Type B pancreatic cell (in vitro differentiated cells): Measurements from ENCODE around the gene BAG3. TPM values are rescaled to one million over a fixed set of nuclear protein-coding genes. Genes with fewer than 3 reads are reported as not detected.
"Not testable (repeated sequence)": the region's sequence is repeated elsewhere in the genome, so short reads cannot be mapped to it uniquely, and the experiment has no call there.

Experiments
- DNase-seq: peaks from one replicate; pipeline ENCODE4 v3.0.0; 2021; ENCODE audit warnings: mixed read lengths; ENCODE audit not compliant: unreplicated experiment; ENCODE audit errors: extremely low spot score
- H3K27ac Mint-ChIP-seq: 2 replicates; pipeline ENCODE4 v1.8.0; 2021; ENCODE audit warnings: mild to moderate bottlenecking, mixed read lengths
- H3K27me3 Mint-ChIP-seq: 2 replicates; pipeline ENCODE4 v1.8.0; 2021; ENCODE audit warnings: mixed read lengths
- H3K36me3 Mint-ChIP-seq: 2 replicates; pipeline ENCODE4 v1.8.0; 2021; ENCODE audit warnings: mixed read lengths
- H3K4me1 Mint-ChIP-seq: one replicate; pipeline ENCODE4 v1.8.0; 2021; ENCODE audit warnings: mixed read lengths; ENCODE audit not compliant: unreplicated experiment
- H3K4me3 Mint-ChIP-seq: 2 replicates; pipeline ENCODE4 v1.8.0; 2021; ENCODE audit warnings: mild to moderate bottlenecking, mixed read lengths
- H3K9me3 Mint-ChIP-seq: 2 replicates; pipeline ENCODE4 v1.8.0; 2021; ENCODE audit warnings: mixed read lengths
- total RNA-seq: library from RNA; stranded (reverse); gene quantifications from 2 replicates; pipeline ENCODE4 v1.2.1, GENCODE V29; 2021; ENCODE audit warnings: low replicate concordance
- TF ChIP-seq, protein P1 (sequence below): fragments of 200-600 bp; sonication (generic); conservative IDR thresholded peaks from 2 replicates; pipeline ENCODE4 v1.5.0; 2021; ENCODE audit warnings: antibody characterized with exemption, mild to moderate bottlenecking

BAG3 gene
- total RNA-seq, 1 donor from 2014 or later: 24.9 TPM

DNA sequence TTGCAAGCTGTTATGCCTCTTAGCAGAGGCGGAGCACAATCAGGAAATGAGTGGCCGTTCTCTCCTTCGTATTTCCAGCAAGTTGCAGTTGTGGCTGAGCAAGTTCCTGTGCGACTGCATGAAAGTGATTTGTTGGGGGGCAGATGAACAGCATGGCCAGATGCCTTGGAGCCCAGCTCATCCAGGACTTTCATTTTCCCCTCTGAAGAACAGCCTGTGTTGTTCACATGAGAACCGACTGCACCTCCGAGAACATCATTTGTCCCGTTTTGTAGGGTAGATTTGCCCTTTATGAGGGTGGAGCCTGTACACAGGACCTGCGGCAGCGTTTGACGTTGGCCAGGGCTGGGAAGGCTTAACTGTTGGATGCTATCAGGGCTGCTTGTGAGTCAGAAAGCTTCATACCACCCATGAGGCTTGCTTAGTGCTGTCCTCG lies 4.4 kb downstream of the BAG3 start:
- no peaks in the 10 kb centered on the region for H3K27me3 Mint-ChIP-seq
- H3K27ac Mint-ChIP-seq: peak overlapping the region; percentile 70
- peaks cover 41% of the 10 kb centered on the region for H3K4me1 Mint-ChIP-seq
- H3K4me3 Mint-ChIP-seq: peak overlapping the region; percentile 74
- H3K9me3 Mint-ChIP-seq: no peaks in the 10 kb centered on the region
- peaks cover 3% of the 10 kb centered on the region for H3K36me3 Mint-ChIP-seq
- DNase-seq: no peak
- TF ChIP-seq, protein P1, sequence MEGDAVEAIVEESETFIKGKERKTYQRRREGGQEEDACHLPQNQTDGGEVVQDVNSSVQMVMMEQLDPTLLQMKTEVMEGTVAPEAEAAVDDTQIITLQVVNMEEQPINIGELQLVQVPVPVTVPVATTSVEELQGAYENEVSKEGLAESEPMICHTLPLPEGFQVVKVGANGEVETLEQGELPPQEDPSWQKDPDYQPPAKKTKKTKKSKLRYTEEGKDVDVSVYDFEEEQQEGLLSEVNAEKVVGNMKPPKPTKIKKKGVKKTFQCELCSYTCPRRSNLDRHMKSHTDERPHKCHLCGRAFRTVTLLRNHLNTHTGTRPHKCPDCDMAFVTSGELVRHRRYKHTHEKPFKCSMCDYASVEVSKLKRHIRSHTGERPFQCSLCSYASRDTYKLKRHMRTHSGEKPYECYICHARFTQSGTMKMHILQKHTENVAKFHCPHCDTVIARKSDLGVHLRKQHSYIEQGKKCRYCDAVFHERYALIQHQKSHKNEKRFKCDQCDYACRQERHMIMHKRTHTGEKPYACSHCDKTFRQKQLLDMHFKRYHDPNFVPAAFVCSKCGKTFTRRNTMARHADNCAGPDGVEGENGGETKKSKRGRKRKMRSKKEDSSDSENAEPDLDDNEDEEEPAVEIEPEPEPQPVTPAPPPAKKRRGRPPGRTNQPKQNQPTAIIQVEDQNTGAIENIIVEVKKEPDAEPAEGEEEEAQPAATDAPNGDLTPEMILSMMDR: no peak

DNA sequence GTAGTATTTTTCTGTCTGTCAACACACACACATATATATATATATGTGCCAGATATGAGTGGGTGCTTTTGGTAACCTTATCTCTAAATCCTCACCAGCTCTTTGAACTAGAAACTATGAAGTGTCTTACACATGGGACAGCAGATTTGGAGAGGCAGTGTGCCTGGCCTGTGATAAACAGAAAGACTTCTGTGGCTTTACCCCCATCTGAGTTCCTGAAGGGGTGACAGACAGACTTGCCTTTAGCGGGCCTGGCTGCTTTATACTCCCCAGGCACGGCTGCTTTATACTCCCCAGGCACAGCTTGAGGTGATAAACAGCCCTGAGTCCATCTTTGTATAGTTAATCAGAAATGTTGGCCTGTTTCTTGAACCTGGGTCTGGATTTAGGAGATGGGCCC lies 5.6 kb downstream of the BAG3 start:
- TF ChIP-seq, protein P1: no peak
- Mint-ChIP-seq H3K9me3 (no peaks in the 10 kb centered on the region), H3K4me3 (no peak overlapping the region), H3K27me3 (no peaks in the 10 kb centered on the region), H3K4me1 (peaks cover 40% of the 10 kb centered on the region), H3K27ac (no peak overlapping the region), H3K36me3 (peaks cover 3% of the 10 kb centered on the region)
- DNase-seq: no peak

DNA sequence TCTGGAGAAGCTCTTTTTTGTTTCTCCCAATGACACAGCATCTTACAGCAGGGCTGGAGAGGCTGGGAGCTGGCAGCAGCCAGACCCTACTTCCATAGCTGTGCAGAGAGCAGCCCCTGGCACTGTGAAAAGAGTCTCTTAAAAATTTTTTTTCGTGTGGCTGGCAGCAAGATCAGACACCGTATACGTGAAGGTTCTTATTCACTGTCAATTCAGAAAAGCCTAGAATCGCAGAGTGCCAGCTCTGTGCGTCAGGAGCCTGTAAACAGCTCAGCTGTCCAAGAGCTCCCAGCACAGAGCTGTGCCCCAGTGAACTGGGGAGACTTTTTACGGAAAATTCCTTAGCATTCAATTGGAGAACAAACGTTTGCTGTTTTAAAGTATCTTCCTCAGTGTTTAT lies 6.5 kb downstream of the BAG3 start:
- peaks cover 38% of the 10 kb centered on the region for H3K4me1 Mint-ChIP-seq
- H3K9me3 Mint-ChIP-seq: no peaks in the 10 kb centered on the region
- H3K4me3 Mint-ChIP-seq: no peak overlapping the region
- no peak for DNase-seq
- no peak overlapping the region for H3K27ac Mint-ChIP-seq
- TF ChIP-seq, protein P1: no peak
- peaks cover 7% of the 10 kb centered on the region for H3K36me3 Mint-ChIP-seq
- H3K27me3 Mint-ChIP-seq: no peaks in the 10 kb centered on the region

DNA sequence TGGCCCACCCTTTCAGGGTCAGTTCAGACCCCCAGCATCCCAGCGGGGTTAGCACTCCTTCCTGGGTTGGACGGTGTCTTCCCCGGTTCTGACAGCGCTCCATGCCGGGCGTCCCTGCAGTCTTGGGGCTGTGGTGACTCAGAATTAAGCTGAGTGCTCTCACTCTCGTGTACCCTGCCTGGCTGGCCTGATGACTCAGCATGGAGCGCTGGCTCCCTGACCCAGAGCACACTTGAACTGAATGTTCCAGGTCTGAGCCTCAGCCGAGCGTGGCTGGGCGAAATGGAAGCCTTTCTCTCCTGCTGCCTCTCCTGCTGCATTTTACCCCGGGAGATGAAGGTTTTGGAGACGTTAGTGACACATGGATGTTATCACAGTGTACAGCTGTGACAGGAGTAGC lies 7.1 kb downstream of the BAG3 start:
- H3K36me3 Mint-ChIP-seq: peaks cover 7% of the 10 kb centered on the region
- peaks cover 34% of the 10 kb centered on the region for H3K4me1 Mint-ChIP-seq
- peak overlapping the region; percentile 77 for H3K27ac Mint-ChIP-seq

DNA sequence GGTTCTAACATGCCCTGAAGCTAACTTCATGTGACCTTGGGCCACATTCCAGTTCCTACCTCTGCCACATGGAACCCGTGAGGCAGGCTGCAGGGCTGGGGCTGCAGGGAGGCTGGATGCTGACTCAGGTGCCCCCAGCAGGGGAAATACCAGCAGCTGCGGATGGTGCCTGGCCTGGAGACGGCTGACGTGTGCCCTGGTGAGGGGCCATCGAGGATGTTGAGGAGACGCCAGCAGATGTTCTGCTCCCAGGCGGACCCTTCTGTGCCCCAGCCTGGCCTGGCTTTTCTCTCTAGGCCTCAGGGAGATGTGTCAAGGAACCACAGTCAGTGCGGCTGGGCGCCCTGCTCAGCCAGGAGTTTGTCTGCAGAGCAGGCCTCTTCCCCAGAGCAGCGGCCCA lies 8.8 kb downstream of the BAG3 start:
- H3K9me3 Mint-ChIP-seq: no peaks in the 10 kb centered on the region
- peaks cover 21% of the 10 kb centered on the region for H3K4me1 Mint-ChIP-seq
- H3K27me3 Mint-ChIP-seq: no peaks in the 10 kb centered on the region
- TF ChIP-seq, protein P1: no peak
- no peak for DNase-seq
- no peak overlapping the region for H3K4me3 Mint-ChIP-seq
- peaks cover 7% of the 10 kb centered on the region for H3K36me3 Mint-ChIP-seq
- no peak overlapping the region for H3K27ac Mint-ChIP-seq

More for the DNA sequence above, 7.1 kb downstream of the BAG3 start:
- peak overlapping the region; percentile 48 for H3K4me3 Mint-ChIP-seq
- no peak for DNase-seq
- H3K9me3 Mint-ChIP-seq: no peaks in the 10 kb centered on the region
- H3K27me3 Mint-ChIP-seq: no peaks in the 10 kb centered on the region
- TF ChIP-seq, protein P1: no peak

DNA sequence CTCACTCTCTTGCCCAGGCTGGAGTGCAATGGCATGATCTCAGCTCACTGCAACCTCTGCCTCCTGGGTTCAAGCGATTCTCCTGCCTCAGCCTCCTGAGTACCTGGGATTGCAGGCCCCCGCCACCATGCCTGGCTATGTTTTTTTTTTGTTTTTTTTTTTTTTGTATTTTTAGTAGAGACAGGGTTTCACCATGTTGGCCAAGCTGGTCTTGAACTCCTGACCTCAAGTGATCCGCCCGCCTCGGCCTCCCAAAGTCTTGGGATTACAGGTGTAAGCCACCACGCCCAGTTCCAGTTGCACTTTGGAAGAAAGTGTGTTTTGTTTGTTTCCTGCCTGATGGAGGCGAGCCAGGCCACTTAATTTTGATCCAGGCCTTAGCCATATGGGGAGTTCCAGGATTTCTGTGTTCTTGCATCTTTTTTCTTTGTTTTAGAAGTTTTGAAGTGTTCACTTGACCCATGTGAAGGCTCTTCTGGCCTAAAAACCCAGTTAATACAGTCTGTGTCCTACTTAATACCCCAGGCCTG lies 11.0 kb downstream of the BAG3 start:
- H3K4me1 Mint-ChIP-seq: peaks cover 15% of the 10 kb centered on the region
- not testable (repeated sequence) for H3K36me3 Mint-ChIP-seq, H3K27me3 Mint-ChIP-seq, DNase-seq, H3K27ac Mint-ChIP-seq, H3K9me3 Mint-ChIP-seq, H3K4me3 Mint-ChIP-seq
